SK-N-SH (cell line): Measurements from ENCODE around the gene LSS. TPM values are rescaled to one million over a fixed set of nuclear protein-coding genes. Genes with fewer than 3 reads are reported as not detected.

Experiments
- CTCF ChIA-PET: fragments of 300-600, 350-600 bp; formaldehyde crosslinking; extraction: SDS; loops from one replicate; lab custom pipeline; 2021; lab: Yijun Ruan, JAX
- POLR2A ChIA-PET: fragments of 350-600 bp; sonication (Branson Sonifier 250); formaldehyde crosslinking; extraction: SDS; loops from one replicate; lab custom pipeline; 2020; ENCODE audit warnings: antibody characterized with exemption, inconsistent platforms; lab: Yijun Ruan, JAX
- DNase-seq: peaks from one replicate; pipeline ENCODE4 v3.0.0; 2012
- H2AFZ ChIP-seq: fragments of 200-600 bp; sonication (generic); 2 replicates; pipeline ENCODE4 v1.8.1; 2016; ENCODE audit warnings: antibody characterized with exemption, mild to moderate bottlenecking, low read depth
- H3F3A ChIP-seq: fragments of 200-600 bp; sonication (generic); replicated peaks from 2 replicates; pipeline ENCODE3; 2016; ENCODE audit warnings: antibody characterized with exemption, mild to moderate bottlenecking; ENCODE audit not compliant: insufficient read depth
- H3K27ac ChIP-seq, 2 experiments: fragments of 200-500 bp in 1 of 2; fragments of 200-600 bp in 1 of 2; sonication (Bioruptor generic) in 1 of 2; sonication (generic), shearing (Covaris generic) in 1 of 2; 2 replicates each; pipeline versions ENCODE4 v1.5.1 to v1.6.1; 2014 to 2016; ENCODE audit warnings: low read depth in 2 of 2, inconsistent platforms in 1 of 2, low read length in 1 of 2, mild to moderate bottlenecking in 1 of 2, mixed read lengths in 1 of 2
- H3K27me3 ChIP-seq: fragments of 200-600 bp; sonication (generic), shearing (Covaris generic); 2 replicates; pipeline ENCODE4 v1.6.1; 2016; ENCODE audit warnings: mixed run types; ENCODE audit not compliant: insufficient read depth
- H3K36me3 ChIP-seq, 2 experiments: fragments of 200-500 bp in 1 of 2; fragments of 200-600 bp in 1 of 2; sonication (Bioruptor generic) in 1 of 2; sonication (generic) in 1 of 2; replicated peaks in 1 of 2; 2 replicates each; pipeline versions ENCODE3 to v1.5.1; 2014 to 2016; ENCODE audit warnings: low read length in 1 of 2, mild to moderate bottlenecking in 1 of 2; ENCODE audit not compliant: insufficient read depth in 2 of 2, control insufficient read depth in 1 of 2
- H3K4me1 ChIP-seq, 2 experiments: fragments of 200-500 bp in 1 of 2; fragments of 200-600 bp in 1 of 2; sonication (Bioruptor generic) in 1 of 2; sonication (generic), shearing (Covaris generic) in 1 of 2; 2 replicates each; pipeline versions ENCODE4 v1.5.1 to v1.6.1; 2014 to 2016; ENCODE audit warnings: low read depth in 1 of 2, low read length in 1 of 2, mixed run types in 1 of 2; ENCODE audit not compliant: insufficient read depth in 2 of 2, control insufficient read depth in 1 of 2
- H3K4me2 ChIP-seq: fragments of 200-600 bp; sonication (generic), shearing (Covaris generic); 2 replicates; pipeline ENCODE4 v1.6.1; 2017; ENCODE audit warnings: mixed run types
- H3K4me3 ChIP-seq, 2 experiments: fragments of 200-500 bp in 1 of 2; fragments of 200-600 bp in 1 of 2; sonication (Bioruptor generic) in 1 of 2; sonication (generic), shearing (Covaris generic) in 1 of 2; 2 replicates each; pipeline versions ENCODE4 v1.5.1 to v1.8.1; 2014 to 2016; ENCODE audit warnings: low read depth in 2 of 2, inconsistent platforms in 1 of 2, low read length in 1 of 2, mild to moderate bottlenecking in 1 of 2, mixed read lengths in 1 of 2, moderate library complexity in 1 of 2
- H3K79me2 ChIP-seq: fragments of 200-600 bp; sonication (generic); 2 replicates; pipeline ENCODE4 v1.8.1; 2017; ENCODE audit warnings: mild to moderate bottlenecking; ENCODE audit not compliant: insufficient read depth
- H3K9ac ChIP-seq: fragments of 200-600 bp; sonication (generic); 2 replicates; pipeline ENCODE4 v1.6.1; 2017; ENCODE audit warnings: mixed run types
- H3K9me2 ChIP-seq: fragments of 200-600 bp; sonication (generic); 2 replicates; pipeline ENCODE4 v1.6.1; 2017; ENCODE audit warnings: mixed run types
- H3K9me3 ChIP-seq: fragments of 200-600 bp; sonication (generic); 2 replicates; pipeline ENCODE4 v1.6.1; 2017; ENCODE audit warnings: mixed run types, mild to moderate bottlenecking, moderate library complexity
- H4K20me1 ChIP-seq: fragments of 200-600 bp; sonication (generic); 2 replicates; pipeline ENCODE4 v1.6.1; 2017; ENCODE audit warnings: mild to moderate bottlenecking, mixed run types; ENCODE audit not compliant: insufficient read depth
- ELF1 ChIP-seq: IDR thresholded peaks from 2 replicates; pipeline ENCODE4 v1.4.0; 2012
- FOSL2 ChIP-seq: IDR thresholded peaks from 2 replicates; pipeline ENCODE4 v1.4.0; 2012; ENCODE audit warnings: low read depth, mild to moderate bottlenecking, moderate library complexity, borderline replicate concordance
- FOXM1 ChIP-seq: IDR thresholded peaks from 2 replicates; pipeline ENCODE4 v1.4.0; 2012; ENCODE audit warnings: low read depth, mild to moderate bottlenecking
- GATA2 ChIP-seq: sonication (generic); formaldehyde crosslinking; IDR thresholded peaks from 2 replicates; pipeline ENCODE4 v1.5.0; 2020; ENCODE audit warnings: mild to moderate bottlenecking, missing genetic modification reagents
- JUND ChIP-seq: IDR thresholded peaks from 2 replicates; pipeline ENCODE4 v1.4.0; 2012
- RAD21 ChIP-seq: IDR thresholded peaks from 2 replicates; pipeline ENCODE4 v1.6.1; 2012; ENCODE audit warnings: mild to moderate bottlenecking, low read length
- RXRA ChIP-seq: IDR thresholded peaks from 2 replicates; pipeline ENCODE4 v1.4.0; 2012; ENCODE audit warnings: low read depth, mild to moderate bottlenecking, borderline replicate concordance
- SMC3 ChIP-seq: IDR thresholded peaks from 2 replicates; pipeline ENCODE4 v1.6.1; 2012; ENCODE audit warnings: low read depth, low read length, improper control_type of control experiment
- TAF1 ChIP-seq: IDR thresholded peaks from 2 replicates; pipeline ENCODE4 v1.6.1; 2012; ENCODE audit warnings: low read depth, mild to moderate bottlenecking, low read length, moderate library complexity, borderline replicate concordance
- TCF12 ChIP-seq: IDR thresholded peaks from 2 replicates; pipeline ENCODE4 v1.4.0; 2012
- TEAD4 ChIP-seq: IDR thresholded peaks from 2 replicates; pipeline ENCODE4 v1.4.0; 2012; ENCODE audit warnings: mild to moderate bottlenecking, borderline replicate concordance; ENCODE audit not compliant: insufficient read depth
- YY1 ChIP-seq: IDR thresholded peaks from 2 replicates; pipeline ENCODE4 v1.4.0; 2012; ENCODE audit warnings: low read depth, mild to moderate bottlenecking
- WGBS: methylation state at CpG from one replicate; pipeline ENCODE4 v1.1.6; 2017; ENCODE audit warnings: low lambda C conversion rate; 5-methylcytosine and 5-hydroxymethylcytosine counted together
- polyA plus RNA-seq, 3 experiments: library from polyadenylated mRNA; depleted of rRNA; stranded (reverse); fragments of >200 nt; gene quantifications; 2 replicates each; pipeline ENCODE4 v1.2.3, GENCODE V29; 2012
- TF ChIP-seq, protein P1 (sequence below): IDR thresholded peaks from 2 replicates; pipeline ENCODE4 v1.6.1; 2012; ENCODE audit warnings: mild to moderate bottlenecking, low read depth, low read length, moderate library complexity
- TF ChIP-seq, protein P2 (sequence below): fragments of 150-350 bp; IDR thresholded peaks from 2 replicates; pipeline ENCODE4 v1.6.1; 2016; ENCODE audit warnings: mild to moderate bottlenecking, low read depth, low read length
- TF ChIP-seq, protein P3 (sequence below): IDR thresholded peaks from 2 replicates; pipeline ENCODE4; 2012
- TF ChIP-seq, protein P4 (sequence below): fragments of 150-350 bp; IDR thresholded peaks from 2 replicates; pipeline ENCODE4 v1.6.1; 2017; ENCODE audit warnings: antibody characterized with exemption, low read length, low read depth, borderline replicate concordance

The LSS gene
- polyA plus RNA-seq, 1 of the 3 experiments (the other 2 are of a cell fraction), result 38.7 TPM

DNA sequence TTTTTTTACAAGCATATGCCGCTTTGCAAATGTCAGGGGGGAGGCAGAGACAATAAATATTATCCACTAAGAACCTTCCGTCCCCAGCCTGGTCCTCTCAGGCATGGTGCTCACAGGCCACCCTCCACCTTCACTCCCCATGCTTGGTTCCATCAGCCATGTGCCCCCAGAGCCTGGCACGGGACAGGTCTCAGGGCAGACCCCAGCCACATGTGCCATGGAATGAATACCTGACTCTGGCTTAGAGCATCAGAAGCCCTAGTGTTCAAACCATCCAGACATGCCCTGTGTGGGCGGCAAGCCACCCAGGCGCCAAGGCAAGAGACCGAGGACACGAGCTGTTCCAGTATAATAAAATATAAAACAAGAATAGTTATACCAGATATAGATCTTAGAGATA is 5.4 kb downstream of the LSS start (continued):
- TF ChIP-seq, protein P1, sequence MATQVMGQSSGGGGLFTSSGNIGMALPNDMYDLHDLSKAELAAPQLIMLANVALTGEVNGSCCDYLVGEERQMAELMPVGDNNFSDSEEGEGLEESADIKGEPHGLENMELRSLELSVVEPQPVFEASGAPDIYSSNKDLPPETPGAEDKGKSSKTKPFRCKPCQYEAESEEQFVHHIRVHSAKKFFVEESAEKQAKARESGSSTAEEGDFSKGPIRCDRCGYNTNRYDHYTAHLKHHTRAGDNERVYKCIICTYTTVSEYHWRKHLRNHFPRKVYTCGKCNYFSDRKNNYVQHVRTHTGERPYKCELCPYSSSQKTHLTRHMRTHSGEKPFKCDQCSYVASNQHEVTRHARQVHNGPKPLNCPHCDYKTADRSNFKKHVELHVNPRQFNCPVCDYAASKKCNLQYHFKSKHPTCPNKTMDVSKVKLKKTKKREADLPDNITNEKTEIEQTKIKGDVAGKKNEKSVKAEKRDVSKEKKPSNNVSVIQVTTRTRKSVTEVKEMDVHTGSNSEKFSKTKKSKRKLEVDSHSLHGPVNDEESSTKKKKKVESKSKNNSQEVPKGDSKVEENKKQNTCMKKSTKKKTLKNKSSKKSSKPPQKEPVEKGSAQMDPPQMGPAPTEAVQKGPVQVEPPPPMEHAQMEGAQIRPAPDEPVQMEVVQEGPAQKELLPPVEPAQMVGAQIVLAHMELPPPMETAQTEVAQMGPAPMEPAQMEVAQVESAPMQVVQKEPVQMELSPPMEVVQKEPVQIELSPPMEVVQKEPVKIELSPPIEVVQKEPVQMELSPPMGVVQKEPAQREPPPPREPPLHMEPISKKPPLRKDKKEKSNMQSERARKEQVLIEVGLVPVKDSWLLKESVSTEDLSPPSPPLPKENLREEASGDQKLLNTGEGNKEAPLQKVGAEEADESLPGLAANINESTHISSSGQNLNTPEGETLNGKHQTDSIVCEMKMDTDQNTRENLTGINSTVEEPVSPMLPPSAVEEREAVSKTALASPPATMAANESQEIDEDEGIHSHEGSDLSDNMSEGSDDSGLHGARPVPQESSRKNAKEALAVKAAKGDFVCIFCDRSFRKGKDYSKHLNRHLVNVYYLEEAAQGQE, result no peak
- TF ChIP-seq, protein P2, sequence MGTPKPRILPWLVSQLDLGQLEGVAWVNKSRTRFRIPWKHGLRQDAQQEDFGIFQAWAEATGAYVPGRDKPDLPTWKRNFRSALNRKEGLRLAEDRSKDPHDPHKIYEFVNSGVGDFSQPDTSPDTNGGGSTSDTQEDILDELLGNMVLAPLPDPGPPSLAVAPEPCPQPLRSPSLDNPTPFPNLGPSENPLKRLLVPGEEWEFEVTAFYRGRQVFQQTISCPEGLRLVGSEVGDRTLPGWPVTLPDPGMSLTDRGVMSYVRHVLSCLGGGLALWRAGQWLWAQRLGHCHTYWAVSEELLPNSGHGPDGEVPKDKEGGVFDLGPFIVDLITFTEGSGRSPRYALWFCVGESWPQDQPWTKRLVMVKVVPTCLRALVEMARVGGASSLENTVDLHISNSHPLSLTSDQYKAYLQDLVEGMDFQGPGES, result no peak
- TF ChIP-seq TAF1, result no peak
- TF ChIP-seq JUND, result no peak
- TF ChIP-seq TEAD4, result no peak
- no peak for TF ChIP-seq RXRA

DNA sequence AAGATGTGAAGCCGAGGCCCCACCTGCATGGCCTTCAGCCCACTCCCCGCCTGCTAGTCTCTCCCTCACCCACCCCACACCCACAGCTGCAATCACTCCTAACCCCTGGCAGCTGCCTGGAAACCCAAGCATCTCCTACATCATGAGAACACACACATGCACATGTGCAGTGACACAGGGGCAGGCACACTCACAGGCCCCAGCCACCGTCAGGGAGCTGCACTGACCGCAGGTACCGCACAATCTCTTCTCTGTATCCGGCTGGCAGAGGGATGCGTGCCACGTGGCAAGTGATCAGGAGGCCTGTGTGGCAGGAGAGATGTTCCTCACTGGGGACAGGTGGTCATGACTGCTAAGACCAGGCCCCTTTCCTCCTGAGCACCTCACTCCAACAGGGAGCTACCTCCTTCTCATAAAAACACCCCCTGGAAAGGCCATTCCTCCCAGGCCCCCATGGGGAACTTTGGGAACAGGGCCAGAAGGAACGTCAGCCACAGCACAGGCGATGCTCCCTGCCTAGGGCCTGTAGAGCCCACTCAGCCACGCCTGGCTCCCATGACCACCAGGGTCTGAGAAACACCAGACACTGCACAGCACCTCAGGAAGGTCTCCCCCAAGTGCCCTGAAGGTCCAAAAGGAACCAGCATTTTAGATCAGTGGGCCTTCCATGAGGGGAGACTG is 6.0 kb downstream of the LSS start:
- Histone ChIP-seq H3K9me2 (no peaks in the 10 kb centered on the region), H3K4me3 (no peak overlapping the region), H3K4me1 (peaks cover 6 to 15% of the 10 kb centered on the region in 2 experiments; a peak in 3 of 4 replicates), H3K36me3 (peaks cover 0 to 25% of the 10 kb centered on the region in 2 experiments), H3K9me3 (no peaks in the 10 kb centered on the region), H4K20me1 (peaks cover 6% of the 10 kb centered on the region), H3K4me2 (no peak overlapping the region), H3K9ac (no peak overlapping the region), H3K27me3 (no peaks in the 10 kb centered on the region), H3K79me2 (peaks cover 31% of the 10 kb centered on the region), H3F3A (no peaks in the 10 kb centered on the region), H3K27ac (no peak overlapping the region; a peak in 1 of 4 replicates), H2AFZ (no peak overlapping the region)
- no peak for DNase-seq
- 89% methylated on average over 5 of the region's 11 CpGs for WGBS
- CTCF ChIA-PET, result no interaction called here
- TF ChIP-seq, protein P3, sequence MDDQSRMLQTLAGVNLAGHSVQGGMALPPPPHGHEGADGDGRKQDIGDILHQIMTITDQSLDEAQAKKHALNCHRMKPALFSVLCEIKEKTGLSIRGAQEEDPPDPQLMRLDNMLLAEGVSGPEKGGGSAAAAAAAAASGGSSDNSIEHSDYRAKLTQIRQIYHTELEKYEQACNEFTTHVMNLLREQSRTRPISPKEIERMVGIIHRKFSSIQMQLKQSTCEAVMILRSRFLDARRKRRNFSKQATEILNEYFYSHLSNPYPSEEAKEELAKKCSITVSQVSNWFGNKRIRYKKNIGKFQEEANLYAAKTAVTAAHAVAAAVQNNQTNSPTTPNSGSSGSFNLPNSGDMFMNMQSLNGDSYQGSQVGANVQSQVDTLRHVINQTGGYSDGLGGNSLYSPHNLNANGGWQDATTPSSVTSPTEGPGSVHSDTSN, result no peak
- TF ChIP-seq RAD21 (no peak), TEAD4 (no peak), YY1 (no peak), FOXM1 (no peak), FOSL2 (no peak), RXRA (no peak), TCF12 (no peak), SMC3 (no peak), ELF1 (no peak), GATA2 (no peak)
- TF ChIP-seq, protein P4, sequence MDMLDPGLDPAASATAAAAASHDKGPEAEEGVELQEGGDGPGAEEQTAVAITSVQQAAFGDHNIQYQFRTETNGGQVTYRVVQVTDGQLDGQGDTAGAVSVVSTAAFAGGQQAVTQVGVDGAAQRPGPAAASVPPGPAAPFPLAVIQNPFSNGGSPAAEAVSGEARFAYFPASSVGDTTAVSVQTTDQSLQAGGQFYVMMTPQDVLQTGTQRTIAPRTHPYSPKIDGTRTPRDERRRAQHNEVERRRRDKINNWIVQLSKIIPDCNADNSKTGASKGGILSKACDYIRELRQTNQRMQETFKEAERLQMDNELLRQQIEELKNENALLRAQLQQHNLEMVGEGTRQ, result no peak
- POLR2A ChIA-PET, result no interaction called here
